GM21723 (cell line): Measurements from ENCODE around the gene SULT1E1.

ENCODE experiments used
- ATAC-seq: cut with Tn5 transposase; IDR thresholded peaks from one replicate; pipeline ENCODE4 v1.9.1; 2021; ENCODE audit warnings: mild to moderate bottlenecking, moderate library complexity; ENCODE audit not compliant: unreplicated experiment

SULT1E1 gene

DNA sequence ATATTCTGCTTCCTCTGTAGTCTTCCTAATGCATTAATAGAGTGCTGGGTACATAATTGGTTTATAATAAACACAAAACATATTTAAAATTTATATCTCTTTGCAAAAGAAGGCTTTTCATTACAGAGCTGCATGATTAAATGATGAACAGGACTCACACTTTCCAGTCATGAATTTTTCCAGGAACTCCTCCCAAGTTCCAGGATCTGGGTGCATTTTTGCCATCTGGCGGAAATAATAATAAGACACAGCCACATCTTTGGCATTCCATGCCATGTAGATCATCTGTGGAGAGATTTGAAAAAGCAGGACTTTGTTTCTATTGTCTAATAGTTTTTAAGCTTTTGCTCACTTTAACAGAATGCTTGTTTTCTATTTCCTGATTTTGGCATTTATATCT is 59.3 kb downstream of the SULT1E1 start:
- no peak for ATAC-seq

GRCh38 chr4:69799337-69799736 is 60.6 kb downstream of the SULT1E1 start:
- ATAC-seq = no peak

DNA sequence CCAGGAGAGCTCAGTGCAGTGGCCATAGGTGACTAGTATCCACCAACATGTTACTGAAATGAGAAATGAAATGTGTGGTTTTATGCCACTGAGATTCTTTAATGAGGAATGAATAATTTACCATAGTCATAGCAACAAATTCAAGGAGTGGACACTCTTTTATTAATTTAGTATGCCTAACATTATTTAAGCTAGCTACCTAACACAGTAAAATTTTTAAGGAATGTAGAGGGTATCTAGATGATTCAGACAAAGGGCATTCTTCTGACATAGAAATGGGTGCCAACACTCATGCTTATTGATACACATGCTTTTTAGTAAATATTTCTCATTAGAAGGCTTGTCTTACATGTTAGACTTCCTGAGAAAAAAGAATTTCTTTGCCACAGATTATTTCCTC is 66.2 kb downstream of the SULT1E1 start:
- ATAC-seq = no peak
